SK-N-SH (cell line): ENCODE measurements around the gene ATOH1.

Source experiments
- CTCF ChIP-seq: fragments of 200-600 bp; sonication (generic); IDR thresholded peaks from 2 replicates; pipeline ENCODE4 v1.6.1; 2017; ENCODE audit warnings: antibody characterized with exemption, mild to moderate bottlenecking, moderate library complexity
- EZH2phosphoT487 ChIP-seq: fragments of 200-600 bp; sonication (generic); IDR thresholded peaks from 2 replicates; pipeline ENCODE4 v1.6.1; 2017; ENCODE audit warnings: low read depth, mixed run types, mild to moderate bottlenecking, antibody characterized with exemption, moderate library complexity, borderline replicate concordance
- MAX ChIP-seq: IDR thresholded peaks from 2 replicates; pipeline ENCODE4 v1.4.0; 2012; ENCODE audit warnings: low read depth
- MEF2A ChIP-seq: IDR thresholded peaks from 2 replicates; pipeline ENCODE4 v1.4.0; 2012; ENCODE audit warnings: low read depth, borderline replicate concordance
- POLR2AphosphoS5 ChIP-seq: IDR thresholded peaks from 2 replicates; pipeline ENCODE4 v1.6.1; 2012; ENCODE audit warnings: low read depth, low read length
- SMC3 ChIP-seq: IDR thresholded peaks from 2 replicates; pipeline ENCODE4 v1.6.1; 2012; ENCODE audit warnings: low read depth, low read length, improper control_type of control experiment
- TF ChIP-seq, protein P1 (sequence below): IDR thresholded peaks from 2 replicates; pipeline ENCODE4 v1.4.0; 2012; ENCODE audit warnings: low read depth, borderline replicate concordance

DNA sequence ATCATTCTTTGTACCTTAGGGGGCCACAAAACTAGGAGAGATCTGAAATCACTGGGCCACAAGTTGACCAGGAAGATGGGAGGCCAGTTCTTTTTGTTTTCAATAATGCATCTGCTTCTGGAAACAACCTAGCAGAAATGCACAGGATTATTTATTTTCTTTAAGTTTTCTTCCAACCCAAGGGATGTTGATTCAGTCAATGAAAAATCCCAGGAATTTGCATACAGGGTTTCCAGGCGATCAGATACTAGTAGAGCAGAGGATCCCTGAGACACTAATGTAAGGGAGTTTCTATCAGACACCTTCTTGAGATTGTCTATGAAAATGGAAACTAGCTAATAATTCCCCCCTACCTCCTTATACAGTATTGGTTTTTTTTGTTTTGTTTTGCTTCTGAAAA lies 7.4 kb downstream of the ATOH1 start:
- TF ChIP-seq CTCF = no peak
- TF ChIP-seq EZH2phosphoT487 = no peak
- no peak for TF ChIP-seq SMC3
- TF ChIP-seq, protein P1, sequence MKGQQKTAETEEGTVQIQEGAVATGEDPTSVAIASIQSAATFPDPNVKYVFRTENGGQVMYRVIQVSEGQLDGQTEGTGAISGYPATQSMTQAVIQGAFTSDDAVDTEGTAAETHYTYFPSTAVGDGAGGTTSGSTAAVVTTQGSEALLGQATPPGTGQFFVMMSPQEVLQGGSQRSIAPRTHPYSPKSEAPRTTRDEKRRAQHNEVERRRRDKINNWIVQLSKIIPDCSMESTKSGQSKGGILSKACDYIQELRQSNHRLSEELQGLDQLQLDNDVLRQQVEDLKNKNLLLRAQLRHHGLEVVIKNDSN = no peak
- no peak for TF ChIP-seq POLR2AphosphoS5
- no peak for TF ChIP-seq MEF2A
- TF ChIP-seq MAX = no peak
